Brain microvascular endothelial cell (primary cell): ENCODE data around the gene PRKAR1B.

Source experiments
- DNase-seq: peaks from one replicate; pipeline ENCODE4 v3.0.0-alpha.2; 2020
- H3K27ac ChIP-seq: fragments of 250-450 bp; sonication (Bioruptor Pico); 2 replicates; pipeline ENCODE4 v1.5.1; 2020; ENCODE audit warnings: mild to moderate bottlenecking, moderate library complexity
- H3K27me3 ChIP-seq: fragments of 250-450 bp; sonication (Bioruptor Pico); replicated peaks from 2 replicates; pipeline ENCODE4 v1.5.1; 2020; ENCODE audit warnings: mild to moderate bottlenecking
- H3K36me3 ChIP-seq: fragments of 250-450 bp; sonication (Bioruptor Pico); replicated peaks from 2 replicates; pipeline ENCODE4 v1.5.1; 2020; ENCODE audit warnings: mild to moderate bottlenecking
- H3K4me3 ChIP-seq: 2 replicates; pipeline ENCODE4 v1.5.1; 2011; ENCODE audit warnings: low read depth, mild to moderate bottlenecking, control low read depth, low read length, moderate library complexity
- CTCF ChIP-seq: IDR thresholded peaks from 2 replicates; pipeline ENCODE4 v1.5.1; 2011; ENCODE audit warnings: low read depth, mild to moderate bottlenecking, moderate library complexity, low read length, control low read depth, inconsistent platforms; ENCODE audit errors: missing control alignments
- in situ Hi-C: cut with HindIII; loops from 2 replicates; pipeline ENCODE4 v1.10.0; 2017; ENCODE audit warnings: low sequenced_read_pairs, low pct_ligation_motif_present

PRKAR1B gene

GRCh38 chr7:631964-632830, 94.9 kb downstream of the PRKAR1B start:
- Histone ChIP-seq H3K27ac (no peak overlapping the region), H3K27me3 (no peaks in the 10 kb centered on the region), H3K4me3 (no peak overlapping the region), H3K36me3 (no peaks in the 10 kb centered on the region)
- in situ Hi-C loops = no loop called here
- no peak for TF ChIP-seq CTCF
- no peak for DNase-seq

- no peaks in the 10 kb centered on the region for H3K27me3 ChIP-seq
- H3K4me3 ChIP-seq = no peak overlapping the region
- DNase-seq = no peak
- in situ Hi-C loops = no loop called here
- no peaks in the 10 kb centered on the region for H3K36me3 ChIP-seq
- no peak overlapping the region for H3K27ac ChIP-seq
- no peak for TF ChIP-seq CTCF
Measured at GRCh38 chr7:631291-631711, 95.8 kb downstream of the PRKAR1B start.

GRCh38 chr7:630539-630938, 96.5 kb downstream of the PRKAR1B start:
- Histone ChIP-seq H3K4me3 (no peak overlapping the region), H3K27me3 (no peaks in the 10 kb centered on the region), H3K27ac (no peak overlapping the region), H3K36me3 (no peaks in the 10 kb centered on the region)
- DNase-seq = no peak
- in situ Hi-C loops = no loop called here
- TF ChIP-seq CTCF = no peak

- H3K27me3 ChIP-seq = no peaks in the 10 kb centered on the region
- no peak overlapping the region for H3K27ac ChIP-seq
- TF ChIP-seq CTCF = no peak
- no peak overlapping the region for H3K4me3 ChIP-seq
- H3K36me3 ChIP-seq = no peaks in the 10 kb centered on the region
- DNase-seq = no peak
- in situ Hi-C loops = no loop called here
Measured at GRCh38 chr7:630111-630511, 97.0 kb downstream of the PRKAR1B start.

- TF ChIP-seq CTCF = no peak
- in situ Hi-C loops = no loop called here
- H3K4me3 ChIP-seq = no peak overlapping the region
Measured at GRCh38 chr7:628826-629225, 98.3 kb downstream of the PRKAR1B start.

GRCh38 chr7:628402-628763, 98.7 kb downstream of the PRKAR1B start:
- in situ Hi-C loops = no loop called here
- Histone ChIP-seq H3K4me3 (no peak overlapping the region), H3K27me3 (no peaks in the 10 kb centered on the region), H3K36me3 (no peaks in the 10 kb centered on the region), H3K27ac (no peak overlapping the region)
- no peak for DNase-seq
- no peak for TF ChIP-seq CTCF

More at GRCh38 chr7:628826-629225, 98.3 kb downstream of the PRKAR1B start:
- H3K36me3 ChIP-seq = no peaks in the 10 kb centered on the region
- H3K27me3 ChIP-seq = no peaks in the 10 kb centered on the region
- no peak for DNase-seq
- no peak overlapping the region for H3K27ac ChIP-seq
